NK-92 treated with Interleukin-12 subunit alpha and Interleukin-12 subunit beta, amount 100 ng/mL, for 24 hours (cell line): ENCODE measurements around the gene CLIP2.
"Not testable (repeated sequence)": the region's sequence is repeated elsewhere in the genome, so short reads cannot be mapped to it uniquely, and the experiment has no call there.

Experiments used
- DNase-seq: peaks from one replicate; lab custom pipeline; 2025; lab: John Stamatoyannopoulos, UW

The CLIP2 gene

DNA sequence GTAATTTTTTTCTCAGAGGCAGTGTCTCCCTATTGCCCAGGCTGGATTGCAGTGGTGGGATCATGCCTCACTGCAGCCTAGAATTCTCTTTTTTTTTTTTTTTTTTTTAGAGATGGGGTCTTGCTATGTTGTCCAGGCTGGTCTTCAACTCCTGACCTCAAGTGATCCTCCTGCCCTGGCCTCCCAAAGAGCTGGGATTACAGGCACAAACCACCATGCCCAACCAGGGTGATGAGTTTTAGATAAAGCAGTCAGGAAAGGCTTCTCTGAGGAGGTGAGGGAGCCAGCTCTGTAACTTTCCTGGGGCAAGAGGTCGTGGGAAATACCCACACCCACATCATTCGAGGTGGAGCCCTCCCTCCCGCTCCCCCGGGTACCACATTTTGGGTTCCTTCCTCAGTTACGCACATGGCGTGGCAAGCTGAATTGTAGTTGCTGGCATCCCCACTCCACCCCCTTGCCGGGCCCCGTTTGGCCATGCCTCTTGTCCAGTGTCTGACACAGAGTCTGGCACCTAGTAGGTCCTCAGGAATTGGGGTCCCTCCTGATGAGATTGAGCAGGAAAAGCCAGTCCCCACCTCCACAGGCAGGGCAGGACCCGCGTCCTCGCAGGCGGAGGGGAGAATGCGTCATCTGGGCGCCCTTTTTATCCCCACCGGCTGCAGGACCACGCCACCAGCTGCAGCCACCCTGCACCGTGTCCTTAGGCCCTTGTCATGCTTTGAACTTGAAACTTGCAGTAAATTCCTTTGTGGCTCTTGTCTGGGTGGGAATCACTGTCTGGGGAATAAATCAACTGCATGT, 43.4 kb downstream of the CLIP2 start:
- no peak for DNase-seq

DNA sequence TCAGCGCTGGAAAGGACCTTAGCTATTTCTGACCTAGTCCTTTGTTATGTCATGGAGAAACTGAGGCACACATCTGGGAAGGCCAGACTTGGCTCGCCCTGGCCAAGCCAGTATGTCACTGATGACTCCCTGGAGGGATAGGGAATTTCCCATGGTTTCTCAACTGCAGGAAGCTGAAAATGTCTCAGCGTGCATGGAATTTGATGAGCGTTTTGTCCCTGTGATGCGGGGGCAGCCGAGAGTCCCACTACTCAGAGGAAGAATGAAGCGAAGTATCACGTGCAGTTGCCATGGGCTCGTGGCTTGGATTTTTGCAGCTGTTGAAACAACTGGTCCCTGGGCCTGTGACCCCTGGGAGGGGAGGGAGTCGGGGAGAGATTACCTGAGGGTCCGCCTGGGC, 44.8 kb downstream of the CLIP2 start:
- DNase-seq: no peak

DNA sequence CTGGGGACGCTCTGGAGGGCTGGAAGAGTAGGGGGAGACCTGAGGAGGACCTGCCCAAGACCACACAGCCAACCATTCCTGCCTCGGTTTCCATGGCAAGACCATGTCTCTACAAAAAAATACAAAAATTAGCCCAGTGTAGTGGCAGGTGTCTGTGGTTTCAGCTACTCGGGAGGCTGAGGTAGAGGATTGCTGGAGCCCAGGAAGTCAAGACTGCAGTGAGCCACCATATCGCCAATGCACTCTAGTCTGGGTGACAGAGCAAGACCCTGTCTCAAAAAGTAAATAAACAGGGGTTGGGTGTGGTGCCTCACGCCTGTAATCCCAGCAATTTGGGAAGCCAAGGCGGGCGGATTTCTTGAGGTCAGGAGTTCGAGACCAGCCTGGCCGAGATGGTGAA, 48.7 kb downstream of the CLIP2 start:
- DNase-seq: no peak

DNA sequence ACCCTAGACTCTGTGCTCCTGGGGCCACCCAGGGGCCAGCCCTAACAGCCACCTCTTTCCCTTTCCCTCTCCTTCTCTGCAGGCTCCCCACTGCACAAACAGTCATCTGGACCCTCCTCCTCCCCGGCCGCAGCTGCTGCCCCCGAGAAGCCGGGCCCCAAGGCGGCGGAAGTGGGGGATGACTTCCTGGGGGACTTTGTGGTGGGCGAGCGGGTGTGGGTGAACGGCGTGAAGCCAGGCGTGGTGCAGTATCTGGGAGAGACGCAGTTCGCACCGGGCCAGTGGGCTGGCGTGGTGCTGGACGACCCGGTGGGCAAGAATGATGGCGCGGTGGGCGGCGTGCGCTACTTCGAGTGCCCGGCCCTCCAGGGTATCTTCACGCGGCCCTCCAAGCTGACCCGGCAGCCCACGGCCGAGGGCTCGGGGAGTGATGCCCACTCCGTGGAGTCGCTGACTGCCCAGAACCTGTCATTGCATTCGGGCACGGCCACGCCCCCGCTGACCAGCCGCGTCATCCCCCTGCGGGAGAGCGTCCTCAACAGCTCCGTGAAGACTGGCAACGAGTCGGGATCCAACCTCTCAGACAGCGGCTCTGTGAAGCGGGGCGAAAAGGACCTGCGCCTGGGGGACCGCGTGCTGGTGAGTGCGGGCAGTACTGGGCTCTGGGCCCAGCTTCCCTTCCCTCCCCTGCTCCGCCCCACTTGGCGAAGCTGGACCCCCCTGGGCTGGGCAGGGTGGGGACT, 49.3 kb downstream of the CLIP2 start:
- DNase-seq: no peak

DNA sequence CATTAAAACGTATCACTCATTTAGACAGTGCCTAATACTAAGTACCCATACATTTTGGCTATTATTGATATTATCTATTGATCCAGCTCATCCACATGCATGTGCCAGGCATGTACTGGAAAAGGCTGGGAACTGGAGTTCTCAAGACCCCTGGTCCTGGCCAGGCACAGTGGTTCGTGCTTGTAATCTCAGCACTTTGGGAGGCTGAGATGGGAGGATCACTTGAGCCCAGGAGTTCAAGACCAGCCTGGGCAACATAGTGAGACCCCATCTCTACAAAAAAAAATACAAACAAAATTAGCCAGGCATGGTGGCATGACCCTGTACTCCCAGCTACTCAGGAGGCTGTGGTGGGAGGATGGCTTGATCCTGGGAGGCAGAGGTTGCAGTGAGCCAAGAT, 50.4 kb downstream of the CLIP2 start:
- DNase-seq: not testable (repeated sequence)

DNA sequence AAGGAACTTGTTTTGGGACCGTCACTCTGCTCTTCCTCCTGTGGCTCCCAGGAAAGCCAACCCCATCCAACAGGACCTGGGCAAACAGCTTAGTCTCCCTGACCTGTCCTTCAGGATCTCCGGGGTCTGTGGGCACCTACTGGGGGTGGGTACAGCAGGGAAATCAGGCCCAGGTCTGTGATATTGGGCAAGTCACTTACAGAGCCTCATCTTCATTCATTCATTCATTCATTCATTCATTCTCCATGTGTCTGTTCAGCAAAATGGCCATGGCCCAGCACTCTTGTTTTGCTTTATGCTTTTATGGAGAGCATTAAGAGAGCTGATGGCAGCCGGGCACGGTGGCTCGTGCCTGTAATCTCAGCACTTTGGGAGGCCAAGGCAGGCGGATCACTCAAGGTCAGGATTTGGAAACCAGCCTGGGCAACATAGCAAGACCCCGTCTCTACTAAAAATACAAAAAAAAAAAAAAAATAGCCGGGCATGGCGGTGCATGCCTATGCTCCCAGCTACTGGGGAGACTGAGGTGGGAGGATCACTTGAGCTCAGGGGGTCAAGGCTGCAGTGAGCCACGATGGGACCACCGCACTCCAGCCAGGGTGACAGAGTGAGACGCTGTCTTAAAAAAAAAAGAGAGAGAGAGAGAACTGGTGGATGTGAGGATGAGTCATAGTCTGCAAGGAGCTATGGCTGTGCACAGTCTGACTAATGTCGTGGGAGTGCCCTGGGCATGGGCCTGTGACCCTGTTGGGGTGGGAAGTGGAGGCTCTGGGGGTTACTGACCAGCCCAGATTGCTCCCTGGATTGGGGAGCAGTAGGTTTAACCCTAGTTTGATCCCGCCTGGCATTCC, 54.3 kb downstream of the CLIP2 start:
- no peak for DNase-seq

DNA sequence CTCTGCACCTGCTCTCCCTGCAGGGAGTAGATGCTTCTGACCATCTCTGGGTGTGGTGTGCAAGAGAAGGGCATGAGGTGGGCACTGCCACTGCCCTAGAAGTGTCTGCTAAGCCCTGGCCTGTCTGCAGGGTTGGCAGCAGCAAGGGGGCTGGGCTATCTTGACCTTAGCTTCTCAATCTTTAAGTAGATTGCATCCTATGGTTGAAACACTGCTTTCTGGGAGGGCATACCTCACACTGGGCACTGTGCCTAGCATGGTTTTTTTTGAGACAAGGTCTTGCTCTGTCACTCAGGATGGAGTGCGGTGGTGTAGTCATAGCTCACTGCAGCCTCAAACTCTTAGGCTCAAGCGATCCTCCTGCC, 54.9 kb downstream of the CLIP2 start:
- no peak for DNase-seq

DNA sequence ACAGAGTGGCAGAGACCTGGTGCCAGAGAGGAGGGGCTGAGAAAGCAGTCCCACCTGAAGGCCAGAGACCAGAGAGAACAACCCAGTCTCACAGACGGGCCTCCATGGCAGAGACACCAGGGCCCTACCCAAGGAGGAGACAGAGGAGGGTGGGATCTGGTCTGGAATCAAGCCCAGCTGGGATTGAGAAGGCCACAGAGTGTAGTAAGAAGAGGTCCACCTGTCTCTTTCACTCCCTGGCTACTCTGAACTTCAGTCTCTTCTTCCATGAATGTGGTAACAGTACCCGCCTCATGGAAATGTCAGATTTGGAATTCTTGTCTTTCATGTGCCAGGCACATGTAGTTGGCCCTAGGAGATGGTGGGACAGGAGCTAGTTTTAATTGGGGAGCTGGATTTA, 55.6 kb downstream of the CLIP2 start:
- DNase-seq: no peak

DNA sequence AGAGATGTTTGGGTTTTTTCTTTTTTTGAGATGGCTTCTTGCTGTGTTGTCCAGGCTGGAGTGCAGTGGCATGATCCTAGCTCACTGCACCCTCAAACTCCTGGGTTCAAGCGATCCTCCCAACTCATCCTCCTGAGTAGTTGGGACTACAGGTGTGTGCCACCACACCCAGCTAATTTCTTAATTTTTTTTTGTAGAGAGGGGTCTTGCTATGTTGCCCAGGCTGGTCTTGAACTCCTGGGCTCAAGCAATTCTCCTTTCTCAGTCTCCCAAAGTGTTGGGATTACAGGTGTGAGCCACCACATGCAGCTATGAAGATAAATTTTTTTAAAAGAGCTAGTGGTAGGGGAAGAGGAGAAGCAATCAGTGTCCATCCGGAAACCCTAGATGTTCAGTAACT, 56.8 kb downstream of the CLIP2 start:
- no peak for DNase-seq

DNA sequence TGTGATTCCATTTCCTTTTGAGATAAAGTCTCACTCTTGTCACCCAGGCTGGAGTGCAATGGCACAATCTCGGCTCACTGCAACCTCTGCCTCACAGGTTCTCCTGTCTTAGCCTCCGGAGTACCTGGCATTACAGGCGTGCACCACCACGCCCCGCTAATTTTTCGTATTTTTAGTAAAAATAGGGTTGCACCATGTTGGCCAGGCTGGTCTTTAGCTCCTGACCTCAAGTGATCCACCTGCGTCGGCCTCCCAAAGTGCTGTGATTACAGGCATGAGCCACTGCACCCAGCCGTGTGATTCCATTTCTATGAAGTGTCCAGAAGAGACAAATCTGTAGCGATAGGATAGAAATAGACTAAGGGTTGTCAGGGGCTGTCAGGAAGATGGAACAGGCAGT, 60.4 kb downstream of the CLIP2 start:
- DNase-seq: no peak

DNA sequence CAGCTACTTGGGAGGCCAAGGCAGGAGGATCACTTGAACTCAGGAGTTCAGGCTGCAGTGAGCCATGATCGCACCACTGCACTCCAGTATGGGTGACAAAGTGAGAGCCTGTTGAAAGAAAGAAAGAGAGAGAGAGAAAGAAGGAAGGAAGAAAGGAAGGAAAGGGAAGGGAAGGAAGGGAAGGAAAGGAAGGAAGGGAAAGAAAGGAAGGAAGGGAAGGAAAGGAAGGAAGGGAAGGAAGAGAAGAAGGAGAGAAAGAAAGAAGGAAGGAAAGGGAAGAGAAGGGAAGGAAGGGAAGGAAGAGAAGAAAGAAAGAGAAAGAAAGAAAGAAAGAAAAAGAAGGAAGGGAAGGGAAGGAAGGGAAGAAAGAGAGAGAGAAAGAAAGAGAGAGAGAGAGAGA, 61.5 kb downstream of the CLIP2 start:
- no peak for DNase-seq

DNA sequence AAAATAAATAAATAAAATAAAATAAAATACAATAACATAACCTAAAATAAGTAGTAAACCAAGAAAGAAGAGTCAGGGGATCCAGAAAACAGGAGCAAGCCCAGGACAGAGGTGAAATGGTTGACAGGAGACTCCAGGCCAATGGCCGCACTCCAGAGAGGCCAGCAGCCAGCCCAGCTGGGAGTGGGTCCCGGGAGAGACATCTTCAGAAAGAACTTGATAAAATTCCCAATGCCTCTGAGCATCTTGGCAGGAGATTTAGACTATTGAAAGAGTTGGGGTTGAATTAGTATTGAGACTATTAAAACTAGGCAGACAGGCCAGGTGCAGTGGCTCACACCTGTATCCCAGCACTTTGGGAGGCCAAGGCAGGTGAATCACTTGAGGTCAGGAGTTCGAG, 62.6 kb downstream of the CLIP2 start:
- DNase-seq: no peak

DNA sequence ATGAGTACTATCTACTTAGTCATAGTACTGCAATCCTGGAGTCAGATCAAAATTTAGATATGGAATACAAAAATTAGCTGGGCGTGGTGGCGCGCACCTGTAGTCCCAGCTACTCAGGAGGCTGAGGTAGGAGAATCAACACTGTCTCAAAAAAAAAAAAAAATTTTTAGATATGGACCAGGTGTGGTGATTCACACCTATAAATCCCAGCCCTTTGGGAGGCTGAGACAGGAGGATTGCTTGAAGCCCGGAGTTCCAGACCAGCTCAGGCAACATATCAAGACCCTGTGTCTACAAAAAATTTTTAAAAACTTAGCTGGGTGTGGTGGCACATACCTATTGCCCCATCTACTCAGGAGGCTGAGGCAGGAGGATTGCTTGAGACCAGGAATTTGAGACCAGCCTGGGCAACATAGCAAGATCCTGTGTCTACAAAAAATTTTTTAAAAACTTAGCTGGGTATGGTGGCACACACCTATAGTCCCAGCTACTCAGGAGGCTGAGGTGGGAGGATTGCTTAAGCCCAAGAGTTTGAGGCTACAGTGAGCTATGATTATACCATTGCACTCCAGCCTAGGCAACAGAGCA, 63.4 kb downstream of the CLIP2 start:
- not testable (repeated sequence) for DNase-seq

DNA sequence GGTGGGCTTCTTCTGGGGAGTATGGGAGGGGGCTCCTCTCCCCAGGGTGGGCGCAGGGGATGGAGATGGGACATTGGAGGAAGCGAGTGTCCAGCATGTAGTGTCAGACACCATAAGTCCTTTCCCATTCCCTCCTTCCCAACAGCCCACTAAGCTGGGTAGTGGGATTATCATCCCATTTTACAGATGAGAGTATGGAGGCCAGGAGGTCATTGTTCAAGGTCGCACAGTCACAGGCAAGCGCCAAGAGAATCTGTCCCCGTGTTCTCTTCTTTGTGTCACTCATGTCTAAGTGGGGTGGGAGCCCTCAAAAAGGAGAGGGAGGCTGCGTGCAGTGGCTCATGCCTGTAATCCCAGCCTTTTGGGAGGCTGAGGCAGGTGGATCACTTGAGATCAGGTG, 64.8 kb downstream of the CLIP2 start:
- DNase-seq: no peak

DNA sequence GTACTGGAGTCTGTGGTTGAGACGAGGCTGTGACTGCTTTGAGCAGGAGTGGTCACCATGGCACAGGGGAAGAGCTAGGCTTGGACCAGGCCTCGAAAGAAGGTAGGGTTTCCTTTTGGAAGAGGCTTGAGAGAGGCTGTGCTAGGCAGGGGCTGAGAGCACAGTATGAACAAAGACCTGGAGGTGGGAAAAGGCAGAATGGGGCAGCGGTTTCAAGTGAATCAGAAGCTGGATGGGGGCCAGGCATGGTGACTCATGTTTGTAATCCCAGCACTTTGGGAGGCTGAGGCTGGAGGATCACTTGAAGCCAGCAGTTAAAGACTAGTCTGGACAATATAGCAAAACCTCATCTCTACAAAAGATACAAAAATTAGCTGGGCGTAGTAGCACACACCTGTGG, 65.9 kb downstream of the CLIP2 start:
- DNase-seq: no peak

DNA sequence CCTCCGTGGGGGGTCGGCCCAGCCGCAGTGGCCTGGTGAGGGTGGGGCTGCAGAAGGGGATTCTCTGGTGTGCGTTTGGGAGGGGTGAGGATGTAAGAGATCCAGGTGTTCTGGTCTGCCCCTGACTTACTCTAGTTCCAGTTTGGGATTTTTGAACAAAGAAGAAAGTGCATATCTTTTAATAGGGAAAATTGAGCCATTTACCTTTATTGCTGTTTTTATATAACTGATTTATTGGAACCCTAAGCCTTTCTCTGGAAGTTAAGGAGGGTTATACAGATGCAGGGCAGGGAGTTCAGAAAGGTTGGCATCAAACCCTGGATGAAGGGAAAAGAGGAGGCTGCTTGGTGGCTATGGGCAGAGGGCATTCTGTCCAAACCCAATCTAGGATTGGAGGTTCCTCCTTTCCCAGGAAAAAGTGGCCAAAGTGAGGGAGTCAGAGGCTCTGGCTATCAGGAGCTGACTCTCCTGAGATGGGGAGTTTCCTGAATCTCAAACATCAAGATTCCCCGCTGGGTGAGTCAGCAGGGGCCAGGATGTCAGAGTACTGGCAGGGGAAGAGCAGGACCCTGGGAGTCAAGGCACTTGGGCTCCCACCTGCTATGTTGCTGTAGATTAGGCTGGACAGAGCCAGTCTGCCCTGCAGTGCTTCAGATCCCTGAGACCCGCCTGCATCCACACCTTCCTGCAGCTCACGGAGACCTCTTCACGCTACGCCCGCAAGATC, 67.5 kb downstream of the CLIP2 start:
- no peak for DNase-seq

DNA sequence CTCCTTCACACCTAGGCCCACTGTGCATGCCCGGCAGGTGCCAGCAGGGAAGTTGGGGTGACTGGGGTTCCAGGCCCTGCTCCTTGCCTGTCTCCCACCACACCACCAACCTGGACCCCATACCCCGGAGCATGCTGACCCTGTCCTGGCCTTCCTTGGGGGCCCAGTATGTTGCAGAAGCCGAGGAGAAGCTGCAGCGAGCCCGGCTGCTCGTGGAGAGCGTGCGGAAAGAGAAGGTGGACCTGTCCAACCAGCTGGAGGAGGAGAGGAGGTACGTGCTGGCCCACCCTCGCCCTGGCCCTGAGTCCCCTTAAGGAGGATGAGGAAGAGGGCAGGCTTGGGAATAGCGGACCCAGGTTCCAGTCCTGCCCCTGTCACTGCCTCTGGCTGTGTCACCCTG, 70.8 kb downstream of the CLIP2 start:
- DNase-seq: no peak

DNA sequence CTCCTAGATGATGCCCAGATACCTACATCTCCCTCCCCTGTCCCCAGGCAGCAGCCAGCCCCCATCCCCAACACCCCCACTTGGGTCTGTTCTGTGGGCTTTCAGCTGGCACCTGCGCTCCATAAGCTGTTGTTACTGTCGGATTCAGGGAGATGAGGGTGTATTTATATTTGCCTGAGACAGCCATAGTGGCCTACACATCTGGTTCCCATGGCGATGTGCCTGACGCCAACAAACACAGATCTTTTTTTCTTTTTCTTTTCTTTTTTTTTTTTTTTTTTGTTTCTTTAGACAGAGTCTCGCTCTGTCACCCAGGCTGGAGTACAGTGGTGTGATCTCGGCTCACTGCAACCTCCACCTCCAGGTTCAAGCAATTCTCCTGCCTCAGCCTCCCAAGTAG, 73.1 kb downstream of the CLIP2 start:
- DNase-seq: no peak

DNA sequence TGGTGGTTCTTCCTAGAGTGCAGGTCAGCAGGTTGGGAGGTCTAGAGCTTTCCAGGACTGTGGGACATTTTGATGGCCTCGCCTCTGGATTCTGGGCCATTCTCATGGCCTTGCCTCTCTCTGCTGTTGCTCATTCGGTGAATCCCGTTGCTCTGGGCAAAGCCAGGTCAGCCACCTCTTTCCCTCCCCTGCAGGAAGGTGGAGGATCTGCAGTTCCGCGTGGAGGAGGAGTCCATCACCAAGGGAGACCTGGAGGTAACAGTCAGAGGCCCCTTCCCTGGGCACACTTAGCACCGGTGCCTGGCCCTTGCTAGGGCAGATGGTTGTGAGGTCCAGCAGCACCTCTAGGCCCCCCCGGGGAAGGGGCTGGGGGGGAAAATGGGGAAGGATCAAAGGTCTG, 74.9 kb downstream of the CLIP2 start:
- no peak for DNase-seq

DNA sequence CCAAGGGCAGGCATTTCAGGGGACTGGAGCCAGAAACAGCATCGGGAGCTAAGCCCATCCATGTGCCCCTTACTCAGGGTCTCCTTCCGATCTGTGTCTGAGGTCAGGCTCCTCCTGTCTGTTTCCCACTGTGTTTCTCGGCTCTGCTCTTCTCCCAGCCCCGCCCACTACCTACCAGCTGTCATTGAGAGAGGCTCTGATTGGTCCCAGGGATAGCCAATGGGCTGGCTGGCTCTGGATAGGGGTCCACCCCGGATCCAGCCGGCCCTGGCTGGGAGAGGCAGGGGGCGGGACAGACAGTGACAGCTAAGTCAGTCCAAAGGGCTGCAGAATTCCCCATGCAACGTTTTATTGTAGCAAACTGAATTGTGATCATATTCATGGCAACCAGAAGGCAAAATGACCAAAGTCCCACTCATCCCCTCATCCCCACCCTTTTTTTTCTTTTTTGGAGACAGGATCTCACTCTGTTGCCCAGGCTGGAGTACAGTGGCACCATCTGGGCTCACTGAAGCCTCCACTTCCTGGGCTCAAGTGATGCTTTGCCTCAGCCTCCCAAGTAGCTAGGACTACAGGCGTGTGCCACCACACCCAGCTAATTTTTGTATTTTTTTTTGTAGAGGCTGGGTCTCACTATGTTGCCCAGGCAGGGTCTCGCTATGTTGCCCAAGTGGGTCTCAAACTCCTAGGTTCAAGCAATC, 76.3 kb downstream of the CLIP2 start:
- DNase-seq: no peak
